Testis (tissue), 3 donors: ENCODE measurements around the gene RECQL5. TPM values are rescaled to one million over a fixed set of nuclear protein-coding genes. Genes with fewer than 3 reads are reported as not detected.

Source experiments
- DNase-seq: peaks from one replicate; pipeline ENCODE4 v3.0.0-alpha.2; 2019
- H3K27ac ChIP-seq, 2 donors: fragments of 200-600 bp; sonication (generic); one replicate each; pipeline ENCODE4 v1.5.1; 2019
- H3K27me3 ChIP-seq: fragments of 200-600 bp; sonication (generic); one replicate; pipeline ENCODE4 v1.5.1; 2019
- H3K36me3 ChIP-seq: fragments of 200-600 bp; sonication (generic); one replicate; pipeline ENCODE4 v1.5.1; 2017; ENCODE audit warnings: low read depth; ENCODE audit errors: missing control alignments
- H3K4me1 ChIP-seq: fragments of 200-600 bp; sonication (generic); one replicate; pipeline ENCODE4 v1.5.1; 2019
- H3K4me3 ChIP-seq, 2 donors: fragments of 200-600 bp; sonication (generic); one replicate each; pipeline ENCODE4 v1.5.1; 2017 to 2019
- H3K9me3 ChIP-seq: fragments of 200-600 bp; sonication (generic); one replicate; pipeline ENCODE4 v1.5.1; 2017
- CTCF ChIP-seq, 3 experiments: fragments of 450-650 bp in 2 of 3; fragments of 200-600 bp in 1 of 3; sonication (generic) in 1 of 3; IDR thresholded peaks; one replicate each; pipeline ENCODE4 v1.5.1; 2016 to 2019; ENCODE audit warnings: antibody characterized with exemption in 3 of 3, mild to moderate bottlenecking in 2 of 3, moderate library complexity in 1 of 3
- POLR2A ChIP-seq: fragments of 450-650 bp; IDR thresholded peaks from one replicate; pipeline ENCODE4 v1.6.1; 2017; ENCODE audit warnings: antibody characterized with exemption, mild to moderate bottlenecking, moderate library complexity
- WGBS, 2 donors: methylation state at CpG; one replicate each; pipeline ENCODE4 v1.1.5; 2018; 5-methylcytosine and 5-hydroxymethylcytosine counted together
- intact Hi-C: fragments of 100-400 bp; cut with DNase I; formaldehyde crosslinking; loops from one replicate; pipeline ENCODE4 v1.15.1; 2023; ENCODE audit warnings: low total_unique reads
- polyA plus RNA-seq: library from polyadenylated mRNA; stranded (reverse); fragments of 350-450 nt; fragmentation: Illumina TruSeq; extraction: RNeasy Lipid Tissue Mini Kit (QIAGEN cat#74804); gene quantifications from one replicate; pipeline ENCODE4 v1.2.3, GENCODE V29; 2014; ENCODE audit warnings: low read depth, low replicate concordance; ENCODE audit not compliant: insufficient read depth
- total RNA-seq, 2 donors: library from RNA; depleted of rRNA; stranded (reverse); fragments of >200 nt; gene quantifications; one replicate each; pipeline ENCODE4 v1.2.3, GENCODE V29; 2016

RECQL5 gene
- total and polyA plus RNA-seq, 3 donors from 2014 or later, result 60.0 to 99.6 (median 81.4) TPM

- H3K9me3 ChIP-seq, result no peaks in the 10 kb centered on the region
- TF ChIP-seq POLR2A (no peak), CTCF (IDR thresholded peaks at IDR 0.05) (peak in 1 of 3 experiments; percentile 9)
- peaks cover 31% of the 10 kb centered on the region for H3K4me1 ChIP-seq
- intact Hi-C loops, result no loop called here
- H3K27me3 ChIP-seq, result no peaks in the 10 kb centered on the region
- peak; percentile 32 for DNase-seq
- peak overlapping the region; percentile 50 to 81 for H3K27ac ChIP-seq
- 72 to 77% methylated on average over 11 to 14 of the region's 14 CpGs for WGBS, 2 donors
- no peak overlapping the region for H3K4me3 ChIP-seq
- no peaks in the 10 kb centered on the region for H3K36me3 ChIP-seq
These were observed 27.6 kb upstream of the RECQL5 start for GRCh38 chr17:75694536-75694935.

GRCh38 chr17:75693500-75694481, 26.8 kb upstream of the RECQL5 start:
- intact Hi-C loops, result no loop called here
- no peaks in the 10 kb centered on the region for H3K36me3 ChIP-seq
- peaks cover 31% of the 10 kb centered on the region for H3K4me1 ChIP-seq
- peak; percentile 89 for DNase-seq
- no peak for TF ChIP-seq POLR2A
- no peak for TF ChIP-seq CTCF (IDR thresholded peaks at IDR 0.05)
- H3K9me3 ChIP-seq, result no peaks in the 10 kb centered on the region
- no peak overlapping the region for H3K4me3 ChIP-seq
- peak overlapping the region; percentile 50 to 81 for H3K27ac ChIP-seq
- 53 to 61% methylated on average over 19 of the region's 19 CpGs for WGBS, 2 donors
- no peaks in the 10 kb centered on the region for H3K27me3 ChIP-seq

- DNase-seq, result no peak
- Histone ChIP-seq H3K27ac (peak overlapping the region in 1 of 2 donors; percentile 3), H3K36me3 (no peaks in the 10 kb centered on the region), H3K27me3 (no peaks in the 10 kb centered on the region), H3K9me3 (no peaks in the 10 kb centered on the region), H3K4me3 (no peak overlapping the region), H3K4me1 (peaks cover 31% of the 10 kb centered on the region)
- intact Hi-C loops, result no loop called here
- WGBS, 2 donors, result 75 to 82% methylated on average over 11 to 13 of the region's 13 CpGs
- TF ChIP-seq POLR2A (no peak), CTCF (IDR thresholded peaks at IDR 0.05) (no peak)
These were observed 26.0 kb upstream of the RECQL5 start for GRCh38 chr17:75692976-75693375.

GRCh38 chr17:75691801-75692626, 25.1 kb upstream of the RECQL5 start:
- Histone ChIP-seq H3K4me3 (no peak overlapping the region), H3K27ac (no peak overlapping the region), H3K36me3 (no peaks in the 10 kb centered on the region), H3K27me3 (no peaks in the 10 kb centered on the region), H3K9me3 (no peaks in the 10 kb centered on the region), H3K4me1 (peaks cover 21% of the 10 kb centered on the region)
- intact Hi-C loops, result no loop called here
- TF ChIP-seq POLR2A, result no peak
- no peak for TF ChIP-seq CTCF (IDR thresholded peaks at IDR 0.05)
- DNase-seq, result no peak
- WGBS, 2 donors, result 80 to 90% methylated on average over 12 to 14 of the region's 14 CpGs
